ENCODE results near the gene DNAJC15.

Gene DNAJC15

DNA sequence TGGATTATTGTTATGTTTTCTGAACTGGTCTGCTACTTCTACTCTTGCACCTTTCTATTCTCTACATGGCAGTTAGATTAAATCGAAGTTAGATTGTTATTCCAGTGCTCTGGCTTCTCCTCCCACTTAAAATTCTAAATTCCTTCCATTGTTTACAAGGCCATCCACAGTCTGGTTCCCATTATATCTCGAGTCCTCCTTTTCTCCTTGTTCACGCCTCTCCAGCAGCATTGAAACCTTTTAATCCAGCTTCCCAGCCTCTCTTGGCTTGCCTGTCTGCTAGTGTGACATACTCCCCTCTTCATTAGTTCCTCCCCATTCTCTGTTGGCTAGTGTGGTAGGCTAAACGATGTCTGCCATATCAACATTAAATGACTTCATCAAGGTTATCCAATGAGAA, 54.5 kb downstream of the DNAJC15 start:
- no peak overlapping the region for H2BK12ac ChIP-seq (ENCODE audit: low read length)
- H3K4ac ChIP-seq (ENCODE audit: low read depth, low read length) = no peak overlapping the region
- no peaks in the 10 kb centered on the region for H3K9me3 ChIP-seq (ENCODE audit: insufficient read depth, low read depth, low read length)
- H3K4me2 ChIP-seq (ENCODE audit: low read length) = no peak overlapping the region
- H3K27me3 ChIP-seq (ENCODE audit: insufficient read depth, low read length) = no peaks in the 10 kb centered on the region
- H3K36me3 ChIP-seq (ENCODE audit: control insufficient read depth in 1 of 2, insufficient read depth in 2 of 2, low read length in 2 of 2) = peaks cover 6 to 7% of the 10 kb centered on the region in 2 experiments
- peaks cover 4 to 6% of the 10 kb centered on the region in 2 experiments for H3K4me1 ChIP-seq (ENCODE audit: control insufficient read depth in 1 of 2, insufficient read depth in 2 of 2, low read length in 2 of 2)
- H2AK5ac ChIP-seq (ENCODE audit: low read length) = no peak overlapping the region
- H3K9ac ChIP-seq (ENCODE audit: low read length) = no peak overlapping the region
- no peak overlapping the region for H3K14ac ChIP-seq (ENCODE audit: low read length)
- no peak overlapping the region for H4K8ac ChIP-seq (ENCODE audit: low read depth, low read length)
- H2AFZ ChIP-seq (ENCODE audit: insufficient read depth, low read length, poor library complexity) = no peak overlapping the region
- H3K18ac ChIP-seq (ENCODE audit: low read length) = no peak overlapping the region
- DNase-seq = no peak
- no peak overlapping the region for H3K23ac ChIP-seq (ENCODE audit: low read length)
- H3K4me3 ChIP-seq (ENCODE audit: low read depth, low read length) = no peak overlapping the region
- WGBS (ENCODE audit: extremely low coverage, insufficient coverage, insufficient read length) = no CpG with 5 or more reads among the region's 4 CpGs
- H4K12ac ChIP-seq (ENCODE audit: low read depth, low read length) = no peak overlapping the region
- H3K27ac ChIP-seq (ENCODE audit: low read depth, low read length) = no peak overlapping the region
- H4K91ac ChIP-seq (ENCODE audit: low read depth, low read length) = no peak overlapping the region
- peaks cover 6% of the 10 kb centered on the region for H3K79me1 ChIP-seq (ENCODE audit: low read length)
- H2BK5ac ChIP-seq (ENCODE audit: low read depth, low read length, poor library complexity) = no peak overlapping the region
- no peaks in the 10 kb centered on the region for H3K79me2 ChIP-seq (ENCODE audit: control insufficient read depth, insufficient read depth, low read length, poor library complexity)
- H2BK120ac ChIP-seq (ENCODE audit: insufficient read depth, low read length, poor library complexity) = no peak overlapping the region

- Histone ChIP-seq H3K9ac (ENCODE audit: low read length) (no peak overlapping the region), H2AK5ac (ENCODE audit: low read length) (no peak overlapping the region), H3K27me3 (ENCODE audit: insufficient read depth, low read length) (no peaks in the 10 kb centered on the region), H4K12ac (ENCODE audit: low read depth, low read length) (no peak overlapping the region), H3K4me2 (ENCODE audit: low read length) (no peak overlapping the region), H2AFZ (ENCODE audit: insufficient read depth, low read length, poor library complexity) (no peak overlapping the region), H2BK120ac (ENCODE audit: insufficient read depth, low read length, poor library complexity) (no peak overlapping the region), H4K8ac (ENCODE audit: low read depth, low read length) (no peak overlapping the region), H3K18ac (ENCODE audit: low read length) (no peak overlapping the region), H4K91ac (ENCODE audit: low read depth, low read length) (no peak overlapping the region), H3K79me1 (ENCODE audit: low read length) (peaks cover 2% of the 10 kb centered on the region), H3K4me3 (ENCODE audit: low read depth, low read length) (no peak overlapping the region), H3K4ac (ENCODE audit: low read depth, low read length) (no peak overlapping the region), H3K4me1 (ENCODE audit: control insufficient read depth in 1 of 2, insufficient read depth in 2 of 2, low read length in 2 of 2) (peaks cover 0 to 6% of the 10 kb centered on the region in 2 experiments), H3K14ac (ENCODE audit: low read length) (no peak overlapping the region), H3K79me2 (ENCODE audit: control insufficient read depth, insufficient read depth, low read length, poor library complexity) (no peaks in the 10 kb centered on the region), H3K27ac (ENCODE audit: low read depth, low read length) (no peak overlapping the region), H3K23ac (ENCODE audit: low read length) (no peak overlapping the region), H2BK5ac (ENCODE audit: low read depth, low read length, poor library complexity) (no peak overlapping the region), H3K36me3 (ENCODE audit: control insufficient read depth in 1 of 2, insufficient read depth in 2 of 2, low read length in 2 of 2) (peaks cover 6 to 7% of the 10 kb centered on the region in 2 experiments), H3K9me3 (ENCODE audit: insufficient read depth, low read depth, low read length) (no peaks in the 10 kb centered on the region), H2BK12ac (ENCODE audit: low read length) (no peak overlapping the region)
- DNase-seq = no peak
- WGBS (ENCODE audit: extremely low coverage, insufficient coverage, insufficient read length) = no CpG with 5 or more reads among the region's 4 CpGs
Measured at GRCh38 chr13:43078399-43078798, 55.0 kb downstream of the DNAJC15 start.

DNA sequence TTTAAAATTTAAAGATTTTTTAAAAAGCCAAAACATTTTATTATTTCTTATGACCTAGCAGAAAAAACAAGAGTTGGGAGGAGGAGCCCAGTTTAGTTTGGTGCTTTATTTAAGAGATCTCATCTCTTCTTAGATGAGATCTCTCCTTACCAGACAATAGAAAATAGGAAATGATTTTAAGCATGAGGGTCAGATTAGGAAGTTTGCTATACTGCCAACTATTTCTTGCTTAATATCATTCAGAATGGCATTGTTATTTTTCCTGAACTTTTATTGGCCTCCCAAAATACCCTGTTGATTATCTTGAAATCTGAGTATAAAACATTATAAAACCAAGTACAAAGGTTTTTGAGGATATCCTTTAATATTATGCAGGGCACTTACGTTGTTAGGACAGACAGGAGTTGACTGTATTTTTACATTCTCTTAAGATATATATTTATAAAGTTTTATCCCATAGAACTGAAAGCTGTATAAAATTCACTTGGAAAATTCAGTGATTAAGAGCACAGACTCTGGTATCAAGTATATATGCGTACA, 56.1 kb downstream of the DNAJC15 start:
- no peak overlapping the region for H2BK120ac ChIP-seq (ENCODE audit: insufficient read depth, low read length, poor library complexity)
- H4K12ac ChIP-seq (ENCODE audit: low read depth, low read length) = no peak overlapping the region
- no peak overlapping the region for H3K4ac ChIP-seq (ENCODE audit: low read depth, low read length)
- H3K27me3 ChIP-seq (ENCODE audit: insufficient read depth, low read length) = no peaks in the 10 kb centered on the region
- H3K4me1 ChIP-seq (ENCODE audit: control insufficient read depth in 1 of 2, insufficient read depth in 2 of 2, low read length in 2 of 2) = peaks cover 0 to 6% of the 10 kb centered on the region in 2 experiments
- no peak overlapping the region for H4K8ac ChIP-seq (ENCODE audit: low read depth, low read length)
- H3K79me1 ChIP-seq (ENCODE audit: low read length) = peaks cover 2% of the 10 kb centered on the region
- no peak overlapping the region for H3K18ac ChIP-seq (ENCODE audit: low read length)
- H2AK5ac ChIP-seq (ENCODE audit: low read length) = no peak overlapping the region
- no peak overlapping the region for H3K14ac ChIP-seq (ENCODE audit: low read length)
- H2AFZ ChIP-seq (ENCODE audit: insufficient read depth, low read length, poor library complexity) = no peak overlapping the region
- no peaks in the 10 kb centered on the region for H3K9me3 ChIP-seq (ENCODE audit: insufficient read depth, low read depth, low read length)
- no peak overlapping the region for H3K23ac ChIP-seq (ENCODE audit: low read length)
- no peak overlapping the region for H3K9ac ChIP-seq (ENCODE audit: low read length)
- H3K27ac ChIP-seq (ENCODE audit: low read depth, low read length) = no peak overlapping the region
- H2BK12ac ChIP-seq (ENCODE audit: low read length) = no peak overlapping the region
- no peak overlapping the region for H3K4me3 ChIP-seq (ENCODE audit: low read depth, low read length)
- no peak for DNase-seq
- H2BK5ac ChIP-seq (ENCODE audit: low read depth, low read length, poor library complexity) = no peak overlapping the region
- no peak overlapping the region for H4K91ac ChIP-seq (ENCODE audit: low read depth, low read length)
- H3K4me2 ChIP-seq (ENCODE audit: low read length) = no peak overlapping the region
- H3K36me3 ChIP-seq (ENCODE audit: control insufficient read depth in 1 of 2, insufficient read depth in 2 of 2, low read length in 2 of 2) = peaks cover 6 to 7% of the 10 kb centered on the region in 2 experiments
- no CpG with 5 or more reads among the region's 2 CpGs for WGBS (ENCODE audit: extremely low coverage, insufficient coverage, insufficient read length)
- no peaks in the 10 kb centered on the region for H3K79me2 ChIP-seq (ENCODE audit: control insufficient read depth, insufficient read depth, low read length, poor library complexity)

GRCh38 chr13:43080199-43080598, 56.8 kb downstream of the DNAJC15 start:
- H3K27me3 ChIP-seq (ENCODE audit: insufficient read depth, low read length) = no peaks in the 10 kb centered on the region
- no peak overlapping the region for H3K23ac ChIP-seq (ENCODE audit: low read length)
- H3K79me2 ChIP-seq (ENCODE audit: control insufficient read depth, insufficient read depth, low read length, poor library complexity) = no peaks in the 10 kb centered on the region
- no peak overlapping the region for H2AK5ac ChIP-seq (ENCODE audit: low read length)
- WGBS (ENCODE audit: extremely low coverage, insufficient coverage, insufficient read length) = no CpG with 5 or more reads among the region's 3 CpGs
- H3K14ac ChIP-seq (ENCODE audit: low read length) = no peak overlapping the region
- H3K4me3 ChIP-seq (ENCODE audit: low read depth, low read length) = no peak overlapping the region
- H3K4me2 ChIP-seq (ENCODE audit: low read length) = no peak overlapping the region
- H2BK120ac ChIP-seq (ENCODE audit: insufficient read depth, low read length, poor library complexity) = no peak overlapping the region
- H3K79me1 ChIP-seq (ENCODE audit: low read length) = peaks cover 2% of the 10 kb centered on the region
- H4K12ac ChIP-seq (ENCODE audit: low read depth, low read length) = no peak overlapping the region
- no peak overlapping the region for H4K8ac ChIP-seq (ENCODE audit: low read depth, low read length)
- no peaks in the 10 kb centered on the region for H3K9me3 ChIP-seq (ENCODE audit: insufficient read depth, low read depth, low read length)
- H2BK5ac ChIP-seq (ENCODE audit: low read depth, low read length, poor library complexity) = no peak overlapping the region
- no peak overlapping the region for H3K18ac ChIP-seq (ENCODE audit: low read length)
- H3K9ac ChIP-seq (ENCODE audit: low read length) = no peak overlapping the region
- peaks cover 10 to 12% of the 10 kb centered on the region in 2 experiments for H3K36me3 ChIP-seq (ENCODE audit: control insufficient read depth in 1 of 2, insufficient read depth in 2 of 2, low read length in 2 of 2)
- no peak overlapping the region for H3K4ac ChIP-seq (ENCODE audit: low read depth, low read length)
- H2BK12ac ChIP-seq (ENCODE audit: low read length) = no peak overlapping the region
- DNase-seq = no peak
- peaks cover 0 to 5% of the 10 kb centered on the region in 2 experiments for H3K4me1 ChIP-seq (ENCODE audit: control insufficient read depth in 1 of 2, insufficient read depth in 2 of 2, low read length in 2 of 2)
- H3K27ac ChIP-seq (ENCODE audit: low read depth, low read length) = no peak overlapping the region
- no peak overlapping the region for H2AFZ ChIP-seq (ENCODE audit: insufficient read depth, low read length, poor library complexity)
- H4K91ac ChIP-seq (ENCODE audit: low read depth, low read length) = no peak overlapping the region

Data from trophoblast cell (in vitro differentiated cells and primary cell).